Mesenchymal stem cell (in vitro differentiated cells and primary cell): Measurements from ENCODE around the gene TENM4.

Experiments used
- DNase-seq: peaks from one replicate; pipeline ENCODE4 v3.0.0-alpha.2; 2013
- H2AFZ ChIP-seq: one replicate; pipeline ENCODE4 v1.6.1; 2013; ENCODE audit warnings: low read depth, mild to moderate bottlenecking, control low read depth, inconsistent platforms, low read length, moderate library complexity
- H2AK5ac ChIP-seq: 2 replicates; pipeline ENCODE4 v1.6.1; 2013; ENCODE audit warnings: low read length, moderate library complexity, mild to moderate bottlenecking, inconsistent platforms; ENCODE audit not compliant: severe bottlenecking
- H2BK120ac ChIP-seq: one replicate; pipeline ENCODE4 v1.6.1; 2013; ENCODE audit warnings: low read depth, mild to moderate bottlenecking, inconsistent platforms, low read length, moderate library complexity
- H2BK12ac ChIP-seq, 2 experiments: one replicate each; pipeline ENCODE4 v1.6.1; 2013; ENCODE audit warnings: inconsistent platforms in 2 of 2, low read length in 2 of 2, mild to moderate bottlenecking in 2 of 2, moderate library complexity in 2 of 2, control low read depth in 1 of 2
- H2BK15ac ChIP-seq: one replicate; pipeline ENCODE4 v1.6.1; 2013; ENCODE audit warnings: mild to moderate bottlenecking, low read depth, inconsistent platforms; ENCODE audit not compliant: poor library complexity, severe bottlenecking
- H2BK5ac ChIP-seq: 2 replicates; pipeline ENCODE4 v1.6.1; 2013; ENCODE audit warnings: low read depth, mild to moderate bottlenecking, low read length, control low read depth, inconsistent platforms; ENCODE audit not compliant: poor library complexity, severe bottlenecking
- H3K14ac ChIP-seq, 2 experiments: one replicate each; pipeline ENCODE4 v1.6.1; 2013; ENCODE audit warnings: inconsistent platforms in 2 of 2, low read length in 2 of 2, control low read depth in 1 of 2, mild to moderate bottlenecking in 1 of 2, moderate library complexity in 1 of 2
- H3K18ac ChIP-seq, 2 experiments: one replicate each; pipeline ENCODE4 v1.6.1; 2013; ENCODE audit warnings: inconsistent platforms in 2 of 2, low read length in 2 of 2, control low read depth in 1 of 2, low read depth in 1 of 2, mild to moderate bottlenecking in 1 of 2
- H3K23ac ChIP-seq, 2 experiments: one replicate each; pipeline ENCODE4 v1.6.1; 2013; ENCODE audit warnings: inconsistent platforms in 2 of 2, low read length in 2 of 2, mild to moderate bottlenecking in 2 of 2, moderate library complexity in 2 of 2, control low read depth in 1 of 2
- H3K27ac ChIP-seq: 2 replicates; pipeline ENCODE4 v1.5.1; 2013; ENCODE audit warnings: mild to moderate bottlenecking, moderate library complexity, low read length, control low read depth, inconsistent platforms; ENCODE audit not compliant: poor library complexity, severe bottlenecking
- H3K27me3 ChIP-seq, 2 experiments: 2 replicates each; pipeline versions ENCODE4 v1.6.1 to v1.7.0; 2013; ENCODE audit warnings: low read length in 2 of 2, mild to moderate bottlenecking in 2 of 2, moderate library complexity in 2 of 2, control low read depth in 1 of 2, inconsistent platforms in 1 of 2; ENCODE audit not compliant: control insufficient read depth in 1 of 2, insufficient read depth in 1 of 2
- H3K36me3 ChIP-seq, 2 experiments: 2 replicates each; pipeline versions ENCODE4 v1.6.1 to v1.7.0; 2013; ENCODE audit warnings: low read length in 2 of 2, control low read depth in 1 of 2, inconsistent platforms in 1 of 2, low read depth in 1 of 2, mild to moderate bottlenecking in 1 of 2; ENCODE audit not compliant: insufficient read depth in 2 of 2, control insufficient read depth in 1 of 2
- H3K4ac ChIP-seq, 2 experiments: one replicate each; pipeline ENCODE4 v1.6.1; 2013; ENCODE audit warnings: inconsistent platforms in 2 of 2, low read length in 2 of 2, mild to moderate bottlenecking in 2 of 2, moderate library complexity in 2 of 2, control low read depth in 1 of 2, low read depth in 1 of 2
- H3K4me1 ChIP-seq: 2 replicates; pipeline ENCODE4 v1.6.1; 2013; ENCODE audit warnings: low read depth, low read length, control low read depth; ENCODE audit not compliant: control insufficient read depth, insufficient read depth
- H3K4me2 ChIP-seq: 2 replicates; pipeline ENCODE4 v1.6.1; 2013; ENCODE audit warnings: low read length, mild to moderate bottlenecking, inconsistent platforms; ENCODE audit not compliant: poor library complexity, severe bottlenecking
- H3K4me3 ChIP-seq, 2 experiments: 2 replicates each; pipeline versions ENCODE4 v1.5.1 to v1.7.0; 2013; ENCODE audit warnings: low read length in 2 of 2, mild to moderate bottlenecking in 2 of 2, control low read depth in 1 of 2, low read depth in 1 of 2; ENCODE audit not compliant: insufficient read depth in 1 of 2
- H3K79me1 ChIP-seq: replicated peaks from 2 replicates; pipeline ENCODE4 v1.6.1; 2013; ENCODE audit warnings: mild to moderate bottlenecking, control low read depth, low read length, inconsistent platforms; ENCODE audit not compliant: poor library complexity, severe bottlenecking
- H3K9ac ChIP-seq: 2 replicates; pipeline ENCODE4 v1.7.0; 2013; ENCODE audit warnings: mild to moderate bottlenecking, low read length, moderate library complexity
- H3K9me3 ChIP-seq: 2 replicates; pipeline ENCODE4 v1.7.0; 2013; ENCODE audit warnings: mild to moderate bottlenecking, low read length; ENCODE audit not compliant: control insufficient read depth
- H4K8ac ChIP-seq: one replicate; pipeline ENCODE4 v1.6.1; 2013; ENCODE audit warnings: inconsistent platforms, mild to moderate bottlenecking, low read length, moderate library complexity
- H4K91ac ChIP-seq: one replicate; pipeline ENCODE4 v1.6.1; 2013; ENCODE audit warnings: mild to moderate bottlenecking, low read length, inconsistent platforms
- WGBS: methylation state at CpG from one replicate; pipeline ENCODE4 v1.1.7; 2013; ENCODE audit warnings: mixed read lengths; 5-methylcytosine and 5-hydroxymethylcytosine counted together

TENM4 gene

GRCh38 chr11:79264284-79264683 lies 176.5 kb downstream of the TENM4 start:
- Histone ChIP-seq H2BK120ac (no peak overlapping the region), H2AFZ (no peak overlapping the region), H4K8ac (no peak overlapping the region)

GRCh38 chr11:79263001-79263400 lies 177.8 kb downstream of the TENM4 start:
- Histone ChIP-seq H3K9ac (peak overlapping the region; percentile 20), H3K36me3 (no peaks in the 10 kb centered on the region), H2AK5ac (no peak overlapping the region), H3K4me1 (no peaks in the 10 kb centered on the region), H3K4me3 (no peak overlapping the region), H2BK15ac (no peak overlapping the region), H2AFZ (no peak overlapping the region), H3K79me1 (no peaks in the 10 kb centered on the region), H3K27ac (no peak overlapping the region), H3K4me2 (no peak overlapping the region), H3K4ac (no peak overlapping the region), H3K23ac (no peak overlapping the region), H2BK5ac (no peak overlapping the region), H4K8ac (peak overlapping the region; percentile 32), H3K18ac (no peak overlapping the region), H3K14ac (no peak overlapping the region), H3K9me3 (no peaks in the 10 kb centered on the region), H2BK12ac (no peak overlapping the region), H2BK120ac (no peak overlapping the region), H4K91ac (no peak overlapping the region), H3K27me3 (peaks cover 0 to 27% of the 10 kb centered on the region in 2 experiments)
- WGBS = 33% methylated on average over 7 of the region's 7 CpGs
- peak; percentile 75 for DNase-seq

More at GRCh38 chr11:79264284-79264683, 176.5 kb downstream of the TENM4 start:
- peak overlapping the region in 1 of 2 experiments; percentile 7 for H2BK12ac ChIP-seq
- H3K18ac ChIP-seq = no peak overlapping the region
- no peak overlapping the region for H3K9ac ChIP-seq
- no peaks in the 10 kb centered on the region for H3K79me1 ChIP-seq
- H2AK5ac ChIP-seq = no peak overlapping the region
- H4K91ac ChIP-seq = no peak overlapping the region
- no peak overlapping the region for H2BK5ac ChIP-seq
- H3K23ac ChIP-seq = no peak overlapping the region
- no peak overlapping the region for H3K4ac ChIP-seq
- H3K36me3 ChIP-seq = no peaks in the 10 kb centered on the region
- no peaks in the 10 kb centered on the region for H3K9me3 ChIP-seq
- no peak overlapping the region for H3K14ac ChIP-seq
- no peak overlapping the region for H3K4me2 ChIP-seq
- WGBS = 87% methylated on average over 6 of the region's 6 CpGs
- no peak overlapping the region for H3K4me3 ChIP-seq
- H3K4me1 ChIP-seq = no peaks in the 10 kb centered on the region
- H3K27me3 ChIP-seq = peaks cover 0 to 27% of the 10 kb centered on the region in 2 experiments
- no peak overlapping the region for H3K27ac ChIP-seq
- DNase-seq = no peak
- no peak overlapping the region for H2BK15ac ChIP-seq

- Histone ChIP-seq H3K27me3 (peaks cover 0 to 26% of the 10 kb centered on the region in 2 experiments), H3K14ac (no peak overlapping the region), H2AFZ (no peak overlapping the region), H3K23ac (no peak overlapping the region), H3K4me2 (no peak overlapping the region), H3K18ac (no peak overlapping the region), H2BK5ac (no peak overlapping the region), H4K91ac (no peak overlapping the region), H3K9me3 (no peaks in the 10 kb centered on the region), H3K4ac (no peak overlapping the region), H3K4me3 (peak overlapping the region in 1 of 2 experiments; percentile 17), H2BK120ac (no peak overlapping the region), H4K8ac (no peak overlapping the region), H2BK15ac (no peak overlapping the region), H3K4me1 (no peaks in the 10 kb centered on the region), H2BK12ac (no peak overlapping the region), H2AK5ac (no peak overlapping the region), H3K79me1 (no peaks in the 10 kb centered on the region), H3K27ac (no peak overlapping the region), H3K9ac (peak overlapping the region; percentile 20), H3K36me3 (no peaks in the 10 kb centered on the region)
- 8% methylated on average over 4 of the region's 4 CpGs for WGBS
- DNase-seq = peak; percentile 39
These were observed 178.6 kb downstream of the TENM4 start for GRCh38 chr11:79262221-79262620.

GRCh38 chr11:79261684-79262083 lies 179.1 kb downstream of the TENM4 start:
- Histone ChIP-seq H3K18ac (no peak overlapping the region), H3K4me3 (no peak overlapping the region), H3K4me2 (no peak overlapping the region), H4K8ac (no peak overlapping the region), H2AFZ (no peak overlapping the region), H3K27me3 (peaks cover 0 to 23% of the 10 kb centered on the region in 2 experiments), H2BK120ac (no peak overlapping the region), H3K23ac (no peak overlapping the region), H3K4ac (no peak overlapping the region), H3K27ac (no peak overlapping the region), H3K9me3 (no peaks in the 10 kb centered on the region), H3K79me1 (no peaks in the 10 kb centered on the region), H3K9ac (no peak overlapping the region), H3K4me1 (no peaks in the 10 kb centered on the region), H2AK5ac (no peak overlapping the region), H2BK15ac (no peak overlapping the region), H2BK5ac (no peak overlapping the region), H3K14ac (no peak overlapping the region), H2BK12ac (no peak overlapping the region), H4K91ac (no peak overlapping the region), H3K36me3 (no peaks in the 10 kb centered on the region)
- WGBS = 92% methylated on average over 3 of the region's 3 CpGs
- DNase-seq = no peak
